ENCODE results near the gene STMN1. TPM values are rescaled to one million over a fixed set of nuclear protein-coding genes. Genes with fewer than 3 reads are reported as not detected.

Gene STMN1
- total RNA-seq: 10 to 100 TPM; 21.2 to 62.7 (median 26.8) TPM

GRCh38 chr1:25905680-25906643 lies at the start of gene STMN1:
Gene STMN1, minus strand, starts transcription at chr1:25906419. Its CDS starts 1,743 bp downstream, at chr1:25904676.
- Histone ChIP-seq H3K4me1 (peaks cover 0 to 26% (median 3%) of the 10 kb centered on the region in 4 donors), H3K27ac (peak within 1 kb of the TSS; percentile 40 to 78 (median 58)), H3K36me3 (peaks cover 0 to 7% (median 0%) of the 10 kb centered on the region in 3 donors), H3K9me3 (no peaks in the 10 kb centered on the region), H3K27me3 (no peaks in the 10 kb centered on the region), H3K4me3 (peak within 1 kb of the TSS; percentile 64 to 83 (median 69))
- peak; percentile 91 to 96 (median 93) for DNase-seq
- peak; percentile 33 to 74 for TF ChIP-seq POLR2A (IDR thresholded peaks at IDR 0.05)
- no peak for TF ChIP-seq CTCF (IDR thresholded peaks at IDR 0.05)

- no peak for TF ChIP-seq CTCF (IDR thresholded peaks at IDR 0.05)
- TF ChIP-seq POLR2A (IDR thresholded peaks at IDR 0.05): no peak
- peaks cover 0 to 29% (median 0%) of the 10 kb centered on the region in 3 donors for H3K36me3 ChIP-seq
- no peaks in the 10 kb centered on the region for H3K9me3 ChIP-seq
- no peak overlapping the region for H3K27ac ChIP-seq
- DNase-seq: no peak
- no peaks in the 10 kb centered on the region for H3K27me3 ChIP-seq
- no peak overlapping the region for H3K4me3 ChIP-seq
- no peaks in the 10 kb centered on the region for H3K4me1 ChIP-seq
Observed at GRCh38 chr1:25955553-25955952, 49.3 kb upstream of the STMN1 start.

- H3K4me1 ChIP-seq: no peaks in the 10 kb centered on the region
- H3K4me3 ChIP-seq: no peak overlapping the region
- no peaks in the 10 kb centered on the region for H3K27me3 ChIP-seq
- H3K36me3 ChIP-seq: peaks cover 0 to 18% (median 0%) of the 10 kb centered on the region in 3 donors
- no peaks in the 10 kb centered on the region for H3K9me3 ChIP-seq
- H3K27ac ChIP-seq: no peak overlapping the region
- TF ChIP-seq CTCF (IDR thresholded peaks at IDR 0.05) (no peak), POLR2A (IDR thresholded peaks at IDR 0.05) (no peak)
- no peak for DNase-seq
Observed at GRCh38 chr1:25954282-25954938, 48.2 kb upstream of the STMN1 start.

- no peaks in the 10 kb centered on the region for H3K4me1 ChIP-seq
- no peak for DNase-seq
- no peaks in the 10 kb centered on the region for H3K9me3 ChIP-seq
- TF ChIP-seq CTCF (IDR thresholded peaks at IDR 0.05) (no peak), POLR2A (IDR thresholded peaks at IDR 0.05) (no peak)
- H3K27ac ChIP-seq: no peak overlapping the region
- peaks cover 0 to 5% (median 0%) of the 10 kb centered on the region in 3 donors for H3K36me3 ChIP-seq
- no peak overlapping the region for H3K4me3 ChIP-seq
- no peaks in the 10 kb centered on the region for H3K27me3 ChIP-seq
Observed at GRCh38 chr1:25952841-25953401, 46.7 kb upstream of the STMN1 start.

GRCh38 chr1:25948641-25949040 lies 42.4 kb upstream of the STMN1 start:
- TF ChIP-seq POLR2A (IDR thresholded peaks at IDR 0.05): no peak
- TF ChIP-seq CTCF (IDR thresholded peaks at IDR 0.05): no peak
- no peak overlapping the region for H3K27ac ChIP-seq
- H3K9me3 ChIP-seq: peaks cover 0 to 3% (median 0%) of the 10 kb centered on the region in 4 donors
- no peak for DNase-seq
- no peaks in the 10 kb centered on the region for H3K36me3 ChIP-seq
- no peaks in the 10 kb centered on the region for H3K4me1 ChIP-seq
- H3K4me3 ChIP-seq: no peak overlapping the region
- no peaks in the 10 kb centered on the region for H3K27me3 ChIP-seq
